HL-60 (cell line): ENCODE measurements around the gene TULP4.

ENCODE experiments used
- DNase-seq, 2 experiments: peaks; one replicate each; pipeline ENCODE4 v3.0.0-alpha.2; 2010 to 2020; ENCODE audit warnings: low read depth in 1 of 2, low spot score in 1 of 2
- H3K27ac ChIP-seq: fragments of 250-450 bp; sonication (Bioruptor Pico); replicated peaks from 2 replicates; pipeline ENCODE4 v1.5.1; 2020; ENCODE audit warnings: mild to moderate bottlenecking, moderate library complexity
- H3K27me3 ChIP-seq: fragments of 250-450 bp; sonication (Bioruptor Pico); 2 replicates; pipeline ENCODE4 v1.5.1; 2021; ENCODE audit warnings: mild to moderate bottlenecking, moderate library complexity; ENCODE audit not compliant: insufficient read depth, poor library complexity, severe bottlenecking
- H3K4me3 ChIP-seq: replicated peaks from 2 replicates; pipeline ENCODE4 v1.5.1; 2011; ENCODE audit warnings: mild to moderate bottlenecking, control low read depth, low read length; ENCODE audit not compliant: insufficient read depth
- GABPA ChIP-seq: IDR thresholded peaks from 2 replicates; pipeline ENCODE4 v1.6.1; 2012; ENCODE audit warnings: low read depth
- POLR2AphosphoS5 ChIP-seq: IDR thresholded peaks from 2 replicates; pipeline ENCODE4 v1.6.1; 2012; ENCODE audit warnings: low read depth
- SPI1 ChIP-seq: IDR thresholded peaks from 2 replicates; pipeline ENCODE4 v1.6.1; 2012; ENCODE audit warnings: low read depth, mild to moderate bottlenecking, borderline replicate concordance
- TF ChIP-seq, protein P1 (sequence below): IDR thresholded peaks from 2 replicates; pipeline ENCODE4 v1.6.1; 2012; ENCODE audit warnings: low read depth; ENCODE audit not compliant: insufficient replicate concordance
- TF ChIP-seq, protein P2 (sequence below): IDR thresholded peaks from one replicate; pipeline ENCODE4 v1.5.1; 2011; ENCODE audit warnings: low read length, control low read depth, inconsistent platforms; ENCODE audit not compliant: insufficient read depth

The TULP4 gene

DNA sequence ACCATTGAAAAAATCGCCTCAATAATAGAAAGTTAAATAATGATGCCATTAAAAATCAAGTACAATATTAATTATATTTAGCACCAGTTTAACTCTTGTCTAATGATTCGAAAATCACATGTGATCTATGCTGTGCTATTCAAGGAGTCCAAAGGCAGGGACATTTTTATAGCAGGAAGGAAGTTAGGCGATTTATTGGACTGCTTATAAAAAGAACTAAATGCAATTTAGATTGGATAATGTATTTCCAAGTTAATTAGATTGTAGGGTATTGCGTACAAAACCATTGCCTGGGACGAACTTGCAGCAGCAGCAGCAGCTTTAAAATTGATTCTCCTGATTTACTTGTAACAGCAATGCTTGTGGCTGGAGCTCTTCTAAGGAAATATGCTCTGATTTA is 160.2 kb downstream of the TULP4 start:
- TF ChIP-seq SPI1 (no peak), POLR2AphosphoS5 (no peak), GABPA (no peak)
- TF ChIP-seq, protein P1, sequence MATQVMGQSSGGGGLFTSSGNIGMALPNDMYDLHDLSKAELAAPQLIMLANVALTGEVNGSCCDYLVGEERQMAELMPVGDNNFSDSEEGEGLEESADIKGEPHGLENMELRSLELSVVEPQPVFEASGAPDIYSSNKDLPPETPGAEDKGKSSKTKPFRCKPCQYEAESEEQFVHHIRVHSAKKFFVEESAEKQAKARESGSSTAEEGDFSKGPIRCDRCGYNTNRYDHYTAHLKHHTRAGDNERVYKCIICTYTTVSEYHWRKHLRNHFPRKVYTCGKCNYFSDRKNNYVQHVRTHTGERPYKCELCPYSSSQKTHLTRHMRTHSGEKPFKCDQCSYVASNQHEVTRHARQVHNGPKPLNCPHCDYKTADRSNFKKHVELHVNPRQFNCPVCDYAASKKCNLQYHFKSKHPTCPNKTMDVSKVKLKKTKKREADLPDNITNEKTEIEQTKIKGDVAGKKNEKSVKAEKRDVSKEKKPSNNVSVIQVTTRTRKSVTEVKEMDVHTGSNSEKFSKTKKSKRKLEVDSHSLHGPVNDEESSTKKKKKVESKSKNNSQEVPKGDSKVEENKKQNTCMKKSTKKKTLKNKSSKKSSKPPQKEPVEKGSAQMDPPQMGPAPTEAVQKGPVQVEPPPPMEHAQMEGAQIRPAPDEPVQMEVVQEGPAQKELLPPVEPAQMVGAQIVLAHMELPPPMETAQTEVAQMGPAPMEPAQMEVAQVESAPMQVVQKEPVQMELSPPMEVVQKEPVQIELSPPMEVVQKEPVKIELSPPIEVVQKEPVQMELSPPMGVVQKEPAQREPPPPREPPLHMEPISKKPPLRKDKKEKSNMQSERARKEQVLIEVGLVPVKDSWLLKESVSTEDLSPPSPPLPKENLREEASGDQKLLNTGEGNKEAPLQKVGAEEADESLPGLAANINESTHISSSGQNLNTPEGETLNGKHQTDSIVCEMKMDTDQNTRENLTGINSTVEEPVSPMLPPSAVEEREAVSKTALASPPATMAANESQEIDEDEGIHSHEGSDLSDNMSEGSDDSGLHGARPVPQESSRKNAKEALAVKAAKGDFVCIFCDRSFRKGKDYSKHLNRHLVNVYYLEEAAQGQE, result no peak
- TF ChIP-seq, protein P2, sequence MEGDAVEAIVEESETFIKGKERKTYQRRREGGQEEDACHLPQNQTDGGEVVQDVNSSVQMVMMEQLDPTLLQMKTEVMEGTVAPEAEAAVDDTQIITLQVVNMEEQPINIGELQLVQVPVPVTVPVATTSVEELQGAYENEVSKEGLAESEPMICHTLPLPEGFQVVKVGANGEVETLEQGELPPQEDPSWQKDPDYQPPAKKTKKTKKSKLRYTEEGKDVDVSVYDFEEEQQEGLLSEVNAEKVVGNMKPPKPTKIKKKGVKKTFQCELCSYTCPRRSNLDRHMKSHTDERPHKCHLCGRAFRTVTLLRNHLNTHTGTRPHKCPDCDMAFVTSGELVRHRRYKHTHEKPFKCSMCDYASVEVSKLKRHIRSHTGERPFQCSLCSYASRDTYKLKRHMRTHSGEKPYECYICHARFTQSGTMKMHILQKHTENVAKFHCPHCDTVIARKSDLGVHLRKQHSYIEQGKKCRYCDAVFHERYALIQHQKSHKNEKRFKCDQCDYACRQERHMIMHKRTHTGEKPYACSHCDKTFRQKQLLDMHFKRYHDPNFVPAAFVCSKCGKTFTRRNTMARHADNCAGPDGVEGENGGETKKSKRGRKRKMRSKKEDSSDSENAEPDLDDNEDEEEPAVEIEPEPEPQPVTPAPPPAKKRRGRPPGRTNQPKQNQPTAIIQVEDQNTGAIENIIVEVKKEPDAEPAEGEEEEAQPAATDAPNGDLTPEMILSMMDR, result no peak
- DNase-seq, result no peak
- no peak overlapping the region for H3K27ac ChIP-seq

DNA sequence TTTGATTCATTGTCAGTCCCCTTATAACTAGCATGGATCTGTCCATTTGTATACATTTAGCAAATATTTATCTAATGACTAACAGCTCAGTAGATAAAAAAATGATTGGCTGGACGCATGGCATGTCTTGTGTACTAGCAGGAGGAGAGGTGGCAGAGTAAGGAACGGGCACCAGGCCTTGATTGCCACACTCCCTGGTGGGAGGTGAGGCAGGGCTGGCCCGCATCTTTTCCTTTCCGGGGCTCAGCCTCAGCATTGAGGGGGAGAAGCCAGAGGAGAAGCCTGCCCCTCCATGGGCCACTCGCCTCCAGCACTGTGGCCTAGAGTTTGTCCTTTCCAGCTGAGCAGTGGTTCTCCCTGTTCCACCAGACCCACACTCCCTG is 162.7 kb downstream of the TULP4 start:
- H3K27ac ChIP-seq, result no peak overlapping the region
- H3K4me3 ChIP-seq, result no peak overlapping the region
- no peak for TF ChIP-seq GABPA
- no peak for TF ChIP-seq POLR2AphosphoS5
- no peak for TF ChIP-seq SPI1
- TF ChIP-seq, protein P1, result no peak
- TF ChIP-seq, protein P2, result no peak
- no peaks in the 10 kb centered on the region for H3K27me3 ChIP-seq
- no peak for DNase-seq

More for the DNA sequence above, 160.2 kb downstream of the TULP4 start:
- no peaks in the 10 kb centered on the region for H3K27me3 ChIP-seq
- no peak overlapping the region for H3K4me3 ChIP-seq

DNA sequence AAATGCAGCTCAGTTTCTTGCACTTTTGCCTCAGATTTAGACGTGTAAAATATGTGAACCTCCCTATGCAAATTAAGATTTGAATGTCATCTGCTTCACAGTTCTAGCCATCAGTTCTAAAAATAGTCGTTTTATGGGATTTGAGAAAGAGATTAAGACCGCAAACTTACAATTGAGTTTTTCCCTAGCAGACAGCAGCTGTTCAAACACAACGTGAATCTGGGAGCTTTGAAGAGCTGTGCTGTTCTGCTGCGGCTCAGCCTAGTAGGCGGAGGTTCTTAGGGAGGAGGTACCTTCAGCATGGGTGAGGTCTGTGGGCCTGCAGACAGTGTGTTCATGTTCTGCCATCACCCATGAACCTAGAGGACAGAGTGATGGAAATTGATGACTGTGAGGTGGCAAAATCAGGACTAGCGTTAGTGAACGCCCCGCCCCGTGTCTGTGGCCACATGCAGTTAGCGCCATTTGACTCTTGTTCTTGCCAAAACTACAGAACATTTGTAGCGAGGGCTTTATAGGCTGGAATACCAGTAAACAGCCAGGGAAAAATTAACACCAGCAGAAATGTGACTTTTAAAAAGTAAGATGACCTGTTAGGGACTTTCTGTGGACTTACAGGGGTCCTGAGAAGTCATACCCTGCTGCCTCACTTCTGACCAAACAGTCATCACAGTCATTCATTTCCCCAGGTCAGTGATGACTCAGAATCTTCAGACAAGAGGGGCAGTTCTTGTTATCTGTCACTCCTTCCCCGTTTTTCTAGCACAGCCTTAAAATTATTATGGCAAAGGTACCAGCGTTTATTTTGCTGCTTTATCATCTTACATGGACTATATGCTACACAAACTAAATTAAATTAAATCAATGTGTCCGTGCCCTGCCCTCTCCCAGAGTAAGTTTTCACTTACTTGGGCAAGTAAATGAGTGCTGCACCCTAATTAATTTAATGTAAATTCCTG is 163.4 kb downstream of the TULP4 start:
- no peak overlapping the region for H3K4me3 ChIP-seq
- H3K27ac ChIP-seq, result no peak overlapping the region
- DNase-seq, result no peak
- TF ChIP-seq, protein P1, result no peak
- no peak for TF ChIP-seq SPI1
- TF ChIP-seq POLR2AphosphoS5, result no peak
- TF ChIP-seq GABPA, result no peak
- TF ChIP-seq, protein P2, result no peak
- no peaks in the 10 kb centered on the region for H3K27me3 ChIP-seq
